Effector memory CD8-positive, alpha-beta T cell (primary cell): ENCODE measurements around the gene FAM47E.
A peak's percentile ranks its signal among the peaks of the same experiment; 100 is the strongest.

Source experiments
- ATAC-seq: fragments of 150-1000 bp; cut with Tn5 transposase; replicated peaks from 2 replicates; pipeline ENCODE4 v1.10.0; 2021; ENCODE audit warnings: mild to moderate bottlenecking, moderate library complexity
- DNase-seq, 3 experiments: peaks; one replicate each; pipeline ENCODE4 v3.0.0; 2021
- H3K27ac Mint-ChIP-seq, 2 donors: one replicate each; pipeline ENCODE4 v1.8.0; 2022; ENCODE audit warnings: mild to moderate bottlenecking in 2 of 2, mixed read lengths in 2 of 2, moderate library complexity in 2 of 2
- H3K27me3 Mint-ChIP-seq, 2 donors: one replicate each; pipeline ENCODE4 v1.8.0; 2022; ENCODE audit warnings: mixed read lengths in 2 of 2
- H3K36me3 Mint-ChIP-seq: one replicate; pipeline ENCODE4 v1.8.0; 2022; ENCODE audit warnings: mild to moderate bottlenecking, moderate library complexity, mixed read lengths; ENCODE audit not compliant: insufficient read depth
- H3K4me1 Mint-ChIP-seq, 2 donors: one replicate each; pipeline ENCODE4 v1.8.0; 2022; ENCODE audit warnings: low read depth in 2 of 2, mixed read lengths in 2 of 2
- H3K4me3 Mint-ChIP-seq, 2 donors: one replicate each; pipeline ENCODE4 v1.8.0; 2022; ENCODE audit warnings: mild to moderate bottlenecking in 2 of 2, mixed read lengths in 2 of 2, moderate library complexity in 2 of 2
- H3K9me3 Mint-ChIP-seq, 2 donors: one replicate each; pipeline ENCODE4 v1.8.0; 2022; ENCODE audit warnings: mixed read lengths in 2 of 2
- total RNA-seq, 9 experiments: gene quantifications; one replicate each; lab custom pipeline; 2026; lab: John Stamatoyannopoulos, UW

FAM47E gene, protein sequence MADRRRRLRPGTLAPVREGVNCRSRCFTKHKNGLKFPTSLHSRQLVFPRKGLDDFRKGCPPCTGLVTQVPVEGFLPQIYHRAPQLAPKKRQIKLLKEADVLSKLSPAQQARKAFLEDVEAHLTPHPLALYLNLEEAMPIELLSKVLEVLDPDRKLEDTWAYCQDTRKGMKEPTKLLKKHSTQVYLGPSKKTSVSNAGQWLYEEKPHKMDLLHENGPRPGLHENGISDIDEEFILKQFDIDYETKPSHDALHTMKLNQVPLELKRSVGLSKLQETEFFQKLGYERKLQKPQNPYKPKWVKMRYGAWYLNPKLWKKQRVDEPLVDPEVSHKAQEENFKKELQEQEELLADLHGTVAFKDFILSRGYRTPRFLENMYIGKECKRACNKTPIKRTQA
- 0 to 1.3 (median 0.03) reads per million in 9 experiments for total RNA-seq

DNA sequence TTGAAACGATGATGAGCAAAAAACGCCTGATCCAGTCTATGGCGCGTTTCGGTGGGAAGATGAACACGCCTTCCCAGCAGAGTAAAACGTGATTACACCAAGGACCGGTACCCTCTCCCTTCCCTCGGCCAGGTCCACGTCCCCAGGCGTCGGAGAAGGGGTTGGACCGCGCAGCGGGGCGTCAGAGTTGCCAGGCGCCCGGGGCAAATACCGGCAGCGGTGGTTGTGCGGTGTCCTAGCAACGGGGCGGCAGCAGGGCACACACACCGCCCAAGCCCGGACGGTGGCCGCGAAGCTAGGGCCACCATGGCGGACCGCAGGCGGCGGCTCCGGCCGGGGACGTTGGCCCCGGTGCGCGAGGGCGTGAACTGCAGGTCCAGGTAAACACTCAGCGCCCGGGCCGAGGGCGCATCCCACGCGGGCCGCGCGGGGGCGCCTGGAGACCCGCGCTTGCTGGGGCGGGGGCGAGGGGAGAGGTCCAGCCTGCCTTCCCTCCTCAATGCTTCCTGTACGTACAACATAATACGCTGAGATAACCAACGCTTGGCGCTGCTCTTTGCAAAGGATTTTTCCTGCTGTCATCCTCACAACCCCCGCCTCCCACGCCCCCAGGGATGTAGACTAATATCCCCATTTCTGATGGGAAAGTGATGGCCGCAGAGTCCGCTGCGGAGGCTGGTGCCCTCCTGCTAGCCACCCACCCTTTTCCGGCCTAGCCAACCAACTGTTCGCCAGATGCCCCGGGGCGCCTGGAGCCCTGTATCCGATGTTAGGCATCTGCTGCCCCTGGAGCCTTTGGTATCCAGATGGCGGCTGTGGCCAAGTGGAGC, at the start of gene FAM47E:
FAM47E (plus strand) TSS at position 281 of the 830 bp plus-strand sequence; CDS start at position 307, 26 bp downstream.
- ATAC-seq, result peak; percentile 92
- Mint-ChIP-seq H3K9me3 (no peaks in the 10 kb centered on the region), H3K36me3 (peaks cover 3% of the 10 kb centered on the region), H3K4me3 (peak within 1 kb of the TSS; percentile 70 to 90), H3K27ac (peak within 1 kb of the TSS in 1 of 2 donors; percentile 15), H3K27me3 (peaks cover 82 to 85% of the 10 kb centered on the region in 2 donors), H3K4me1 (peaks cover 4 to 8% of the 10 kb centered on the region in 2 donors)
- DNase-seq, result peak; percentile 14 to 40 (median 18)

DNA sequence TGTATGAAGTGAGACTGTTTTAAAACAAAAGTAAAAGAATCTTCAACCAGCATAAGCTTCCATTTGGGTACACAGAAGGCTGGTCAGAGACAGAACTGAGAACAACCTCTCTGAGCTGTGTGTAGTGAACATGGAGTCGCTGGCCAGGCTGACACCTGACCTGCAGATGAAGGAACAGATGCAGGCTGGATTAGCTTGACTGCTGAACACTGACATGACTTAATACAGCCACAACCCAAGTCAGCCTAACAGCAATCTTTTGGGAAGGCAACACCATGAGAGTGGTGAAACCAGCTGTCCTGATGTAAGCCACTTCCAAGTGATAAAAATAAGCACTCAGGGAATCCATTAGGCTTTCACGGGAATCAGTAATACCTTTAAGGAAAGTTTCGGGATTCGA, 48.0 kb upstream of the FAM47E start:
- DNase-seq, result no peak
- Mint-ChIP-seq H3K4me3 (no peak overlapping the region), H3K4me1 (peaks cover 23 to 39% of the 10 kb centered on the region in 2 donors), H3K27me3 (no peaks in the 10 kb centered on the region), H3K36me3 (peaks cover 4% of the 10 kb centered on the region), H3K27ac (no peak overlapping the region), H3K9me3 (no peaks in the 10 kb centered on the region)
- no peak for ATAC-seq

DNA sequence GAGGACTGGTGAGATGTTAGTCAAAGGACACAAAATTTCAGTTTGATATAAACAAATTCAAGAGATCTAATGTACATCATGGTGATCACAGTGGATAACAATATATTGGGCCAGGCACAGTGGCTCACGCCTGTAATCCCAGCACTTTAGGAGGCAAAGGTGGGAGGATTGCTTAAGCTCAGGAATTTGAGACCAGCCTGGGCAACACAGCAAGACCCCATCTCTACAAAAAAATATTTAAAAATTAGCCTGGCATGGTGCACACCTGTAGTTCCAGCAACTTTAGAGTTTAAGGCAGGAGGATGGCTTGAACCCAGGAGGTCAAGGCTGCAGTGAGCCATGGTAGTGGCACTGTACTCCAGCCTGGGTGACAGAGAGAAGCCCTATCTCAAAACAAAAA, 46.6 kb upstream of the FAM47E start:
- no peak for ATAC-seq
- Mint-ChIP-seq H3K36me3 (no peaks in the 10 kb centered on the region), H3K4me1 (peaks cover 23 to 37% of the 10 kb centered on the region in 2 donors), H3K27me3 (no peaks in the 10 kb centered on the region), H3K9me3 (no peaks in the 10 kb centered on the region), H3K4me3 (no peak overlapping the region), H3K27ac (no peak overlapping the region)
- DNase-seq, result no peak

DNA sequence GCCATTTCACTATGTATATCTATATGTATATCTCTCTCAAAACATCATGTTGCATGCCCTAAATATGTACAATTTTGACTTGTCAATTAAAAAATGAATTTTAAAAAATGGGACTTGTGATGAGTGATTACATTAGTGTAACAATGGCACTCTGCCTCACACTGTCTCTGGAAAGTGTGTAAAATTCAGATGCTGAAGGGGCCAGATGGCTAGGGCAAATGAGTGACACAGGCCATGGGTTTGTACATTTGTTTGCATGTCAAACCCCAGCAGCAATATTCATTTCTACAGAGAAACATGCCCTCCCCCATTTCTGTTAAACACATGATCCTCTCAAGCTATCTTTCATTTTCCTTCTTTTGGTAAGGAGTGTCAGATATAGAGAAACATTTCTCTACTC, 46.0 kb upstream of the FAM47E start:
- Mint-ChIP-seq H3K27me3 (no peaks in the 10 kb centered on the region), H3K27ac (no peak overlapping the region), H3K4me1 (peaks cover 21 to 40% of the 10 kb centered on the region in 2 donors), H3K36me3 (no peaks in the 10 kb centered on the region), H3K4me3 (no peak overlapping the region), H3K9me3 (no peaks in the 10 kb centered on the region)
- ATAC-seq, result no peak
- DNase-seq, result no peak

DNA sequence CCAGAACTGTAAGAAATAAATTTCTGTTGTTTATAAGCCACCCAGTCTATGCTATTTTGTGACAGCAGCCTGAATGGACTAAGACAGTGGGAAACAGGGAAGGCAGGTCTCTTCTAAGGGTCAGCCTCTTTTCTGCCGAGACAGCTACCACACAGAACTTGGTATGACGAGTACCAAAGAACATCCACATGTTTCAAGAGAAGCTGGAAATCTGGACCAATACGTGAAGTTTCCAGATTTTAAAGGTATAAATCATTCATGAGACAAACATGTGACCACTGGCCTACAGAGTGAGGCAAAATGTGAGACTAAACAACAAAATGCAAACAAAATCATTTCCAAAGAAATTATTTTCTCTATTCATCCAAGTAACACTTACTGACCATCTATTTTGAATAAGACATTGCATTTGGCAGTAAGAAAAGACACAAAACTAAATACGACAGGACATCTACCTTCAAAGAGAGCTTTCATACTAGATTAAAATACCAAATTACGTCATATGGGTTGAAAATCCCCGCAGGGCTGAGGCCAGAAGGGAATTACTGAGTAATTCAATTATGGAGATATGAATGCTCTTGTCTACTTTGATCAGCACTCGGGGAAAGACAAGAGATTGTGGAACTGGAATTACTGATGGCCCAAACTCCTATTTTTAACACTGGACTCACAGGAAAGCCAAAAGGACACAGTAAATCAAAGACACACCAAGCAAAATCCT, 45.1 kb upstream of the FAM47E start:
- H3K9me3 Mint-ChIP-seq, result no peaks in the 10 kb centered on the region
- H3K36me3 Mint-ChIP-seq, result no peaks in the 10 kb centered on the region
- no peak overlapping the region for H3K4me3 Mint-ChIP-seq
- no peaks in the 10 kb centered on the region for H3K27me3 Mint-ChIP-seq
- H3K4me1 Mint-ChIP-seq, result peaks cover 17 to 40% of the 10 kb centered on the region in 2 donors
- ATAC-seq, result no peak
- H3K27ac Mint-ChIP-seq, result no peak overlapping the region
- no peak for DNase-seq

DNA sequence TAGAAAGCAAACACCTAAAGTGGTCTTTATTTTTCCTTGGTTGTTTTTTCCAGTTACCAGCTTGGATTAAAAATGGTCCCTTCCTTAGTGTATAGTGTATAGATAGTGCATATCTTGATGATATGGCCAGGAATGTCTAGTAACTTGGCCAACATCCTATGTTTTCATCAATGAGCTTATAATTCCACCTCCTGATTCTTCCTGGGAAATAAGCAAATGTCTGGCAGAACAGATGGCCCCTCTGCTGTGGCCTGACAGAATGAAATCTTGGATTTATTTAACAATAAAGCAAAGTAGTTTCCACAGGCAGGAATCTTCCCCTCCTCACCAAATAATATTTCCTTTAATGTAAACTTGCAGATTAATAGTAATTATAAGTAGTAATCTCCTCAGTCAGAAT, 44.0 kb upstream of the FAM47E start:
- ATAC-seq (no peak), DNase-seq (no peak)
- no peaks in the 10 kb centered on the region for H3K9me3 Mint-ChIP-seq
- peaks cover 4% of the 10 kb centered on the region for H3K36me3 Mint-ChIP-seq
- no peak overlapping the region for H3K4me3 Mint-ChIP-seq
- no peak overlapping the region for H3K27ac Mint-ChIP-seq
- no peaks in the 10 kb centered on the region for H3K27me3 Mint-ChIP-seq
- H3K4me1 Mint-ChIP-seq, result peaks cover 28 to 51% of the 10 kb centered on the region in 2 donors

DNA sequence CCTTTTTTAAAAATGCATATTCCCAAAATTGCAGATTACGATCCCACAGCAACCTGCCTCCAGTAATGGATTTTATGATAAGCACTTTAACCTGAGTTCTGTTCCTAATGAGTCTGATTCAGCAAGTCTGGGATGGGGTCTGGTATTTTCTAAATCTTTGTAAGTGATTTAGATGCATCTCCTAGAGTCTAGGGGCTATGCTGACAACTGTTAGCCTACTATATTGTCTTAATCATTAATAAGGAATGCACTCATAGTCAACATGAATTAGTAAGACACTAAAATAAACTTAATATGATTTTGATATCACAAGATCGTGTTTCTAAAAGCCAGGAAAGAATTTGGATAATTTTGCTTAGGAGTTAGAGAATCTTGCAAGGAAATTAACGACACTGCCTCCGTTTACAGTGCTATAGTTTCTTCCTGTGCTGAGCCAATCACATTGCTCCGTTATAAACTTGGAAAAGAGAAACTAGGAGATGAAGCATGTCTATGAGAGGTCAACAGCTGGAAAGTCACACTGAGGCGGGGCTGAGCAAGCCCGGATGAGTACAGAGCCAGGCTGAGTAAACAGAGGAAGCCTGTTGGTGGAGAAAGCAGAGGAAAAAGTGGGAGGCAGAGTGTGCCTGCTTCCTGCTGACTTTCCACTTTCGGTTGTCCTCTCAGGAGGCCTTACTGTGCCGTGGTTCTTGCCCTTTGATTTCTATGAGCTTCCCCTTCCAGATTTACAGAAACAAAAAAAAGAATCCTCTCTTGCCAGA, 43.3 kb upstream of the FAM47E start:
- peaks cover 34 to 57% of the 10 kb centered on the region in 2 donors for H3K4me1 Mint-ChIP-seq
- no peak overlapping the region for H3K4me3 Mint-ChIP-seq
- H3K9me3 Mint-ChIP-seq, result no peaks in the 10 kb centered on the region
- no peak overlapping the region for H3K27ac Mint-ChIP-seq
- ATAC-seq (no peak), DNase-seq (no peak)
- H3K36me3 Mint-ChIP-seq, result peaks cover 10% of the 10 kb centered on the region
- no peaks in the 10 kb centered on the region for H3K27me3 Mint-ChIP-seq

DNA sequence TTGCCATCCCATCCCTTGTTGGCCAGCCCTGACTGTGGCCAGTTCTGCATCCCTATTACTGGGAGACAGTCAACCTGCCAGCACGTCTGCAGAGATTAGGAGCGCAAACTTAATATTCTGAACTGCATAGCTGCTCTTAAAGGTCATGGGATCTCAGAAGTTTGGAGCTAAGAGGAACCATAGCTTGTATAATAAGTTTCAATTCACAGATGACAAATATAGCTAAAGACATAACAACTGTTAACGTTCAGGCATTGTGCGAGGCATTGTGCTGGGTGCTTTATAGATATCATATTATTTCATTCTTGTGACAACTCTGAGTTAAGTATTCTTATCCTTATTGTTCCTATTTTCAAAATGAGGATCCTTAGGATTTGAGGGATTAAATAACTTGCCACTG, 41.6 kb upstream of the FAM47E start:
- no peaks in the 10 kb centered on the region for H3K27me3 Mint-ChIP-seq
- no peak overlapping the region for H3K4me3 Mint-ChIP-seq
- peaks cover 43 to 61% of the 10 kb centered on the region in 2 donors for H3K4me1 Mint-ChIP-seq
- no peaks in the 10 kb centered on the region for H3K9me3 Mint-ChIP-seq
- ATAC-seq (no peak), DNase-seq (no peak)
- peak overlapping the region in 1 of 2 donors; percentile 10 for H3K27ac Mint-ChIP-seq
- H3K36me3 Mint-ChIP-seq, result peaks cover 13% of the 10 kb centered on the region

DNA sequence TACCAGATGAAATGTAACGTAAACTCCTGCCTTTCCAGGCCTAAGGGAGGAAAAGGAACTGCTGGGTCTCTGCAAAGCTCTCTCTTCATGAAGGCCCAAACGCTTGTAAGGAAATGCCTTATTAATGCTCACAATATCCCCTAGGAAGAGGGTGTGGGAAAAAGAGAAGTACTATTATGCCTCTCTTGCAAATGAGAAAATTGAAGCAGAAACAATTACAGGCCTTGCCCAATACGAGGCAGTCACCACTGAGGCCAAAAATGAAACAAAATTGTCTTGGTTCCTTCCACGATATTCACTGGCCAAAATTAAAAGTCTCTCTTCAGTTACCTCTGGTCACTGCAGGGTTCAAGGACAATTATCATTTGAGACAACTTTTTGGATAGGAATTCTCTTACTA, 41.1 kb upstream of the FAM47E start:
- DNase-seq (no peak), ATAC-seq (no peak)
- H3K4me3 Mint-ChIP-seq, result no peak overlapping the region
- no peaks in the 10 kb centered on the region for H3K9me3 Mint-ChIP-seq
- peaks cover 43 to 61% of the 10 kb centered on the region in 2 donors for H3K4me1 Mint-ChIP-seq
- H3K27me3 Mint-ChIP-seq, result no peaks in the 10 kb centered on the region
- H3K27ac Mint-ChIP-seq, result peak overlapping the region in 1 of 2 donors; percentile 41
- peaks cover 13% of the 10 kb centered on the region for H3K36me3 Mint-ChIP-seq

DNA sequence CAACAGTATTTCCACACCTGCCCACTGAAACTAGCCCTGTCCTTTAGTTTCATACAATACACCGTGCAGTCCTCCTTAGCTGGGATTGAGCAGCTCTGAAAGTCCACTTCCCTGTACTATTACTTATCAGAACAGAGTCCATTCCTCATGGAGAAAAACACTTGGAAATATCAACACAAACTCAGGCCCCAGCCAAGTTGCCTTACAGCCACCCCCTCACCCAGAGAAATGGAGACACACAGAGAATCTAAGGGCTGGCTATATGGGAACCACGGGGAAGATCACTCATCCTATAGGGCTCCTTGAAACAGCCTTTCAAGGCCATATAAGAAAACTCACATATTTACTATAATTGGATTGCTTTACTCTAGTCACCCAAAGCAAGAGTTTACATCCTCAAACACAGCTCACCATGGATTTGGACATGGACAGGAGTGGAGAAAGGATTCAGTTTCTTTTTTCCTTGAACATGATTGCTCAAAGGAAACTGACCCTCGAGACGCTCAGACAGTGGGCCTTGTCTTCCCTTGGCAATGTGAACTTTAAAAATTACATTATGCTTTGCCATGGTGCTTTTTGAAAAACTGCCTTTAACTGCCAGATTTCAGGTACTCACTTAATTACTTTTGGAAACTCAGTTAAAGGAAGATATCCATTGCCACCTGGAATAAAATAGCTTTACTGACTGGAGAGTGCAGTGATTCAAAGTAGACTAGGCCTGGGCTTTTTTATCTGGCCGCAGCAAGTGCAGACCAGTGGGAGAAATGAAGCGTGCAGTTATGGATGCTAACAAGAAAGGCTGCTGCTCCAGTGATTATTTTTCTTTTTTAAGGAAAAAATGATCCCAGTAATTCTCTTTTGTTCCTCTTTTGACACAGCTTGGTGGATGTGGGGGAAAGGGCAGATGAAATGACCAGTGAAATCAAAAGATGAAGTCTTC, 39.5 kb upstream of the FAM47E start:
- Mint-ChIP-seq H3K4me3 (peak overlapping the region; percentile 78 to 90), H3K36me3 (peaks cover 13% of the 10 kb centered on the region), H3K27ac (peak overlapping the region; percentile 85 to 94), H3K9me3 (no peaks in the 10 kb centered on the region), H3K27me3 (no peaks in the 10 kb centered on the region), H3K4me1 (peaks cover 39 to 57% of the 10 kb centered on the region in 2 donors)
- ATAC-seq (no peak), DNase-seq (no peak)

DNA sequence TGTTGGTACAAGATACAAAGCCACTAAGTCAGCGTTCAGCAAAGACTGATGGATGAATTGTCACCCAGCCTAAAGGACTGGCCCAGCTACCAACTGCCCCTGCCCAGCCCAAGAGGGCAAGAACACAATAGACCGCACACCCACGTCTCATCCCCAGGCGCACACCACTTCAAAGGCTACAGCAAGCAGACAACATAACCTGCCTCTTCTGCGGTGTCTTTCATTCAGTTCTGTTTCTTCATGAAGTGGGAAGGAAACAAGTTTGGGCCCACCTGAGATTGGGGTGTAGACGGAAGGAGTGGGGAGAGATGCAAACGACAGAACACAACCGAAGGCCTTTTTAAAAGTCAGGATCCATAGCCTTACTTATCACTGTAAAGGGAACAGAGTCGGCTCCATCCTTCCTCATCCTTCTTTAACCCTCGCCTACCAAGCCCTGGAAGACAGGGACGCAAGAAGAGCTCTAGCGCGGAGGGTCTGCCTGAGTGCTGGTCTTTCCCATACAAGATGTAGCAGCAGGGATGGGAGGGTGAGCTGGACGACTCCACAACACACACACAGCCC, 38.6 kb upstream of the FAM47E start:
- Mint-ChIP-seq H3K36me3 (peaks cover 13% of the 10 kb centered on the region), H3K27ac (peak overlapping the region; percentile 85 to 94), H3K27me3 (no peaks in the 10 kb centered on the region), H3K9me3 (no peaks in the 10 kb centered on the region), H3K4me3 (peak overlapping the region; percentile 78 to 90), H3K4me1 (peaks cover 39 to 50% of the 10 kb centered on the region in 2 donors)
- ATAC-seq (peak; percentile 23), DNase-seq (peak; percentile 31 to 41 (median 33))
